Nephron progenitor cell (in vitro differentiated cells): Measurements from ENCODE around the gene MYCN.
"Not testable (repeated sequence)": the region's sequence is repeated elsewhere in the genome, so short reads cannot be mapped to it uniquely, and the experiment has no call there.

ENCODE experiments used
- DNase-seq: peaks from one replicate; pipeline ENCODE4 v3.0.0; 2021
- H3K27ac Mint-ChIP-seq: 2 replicates; pipeline ENCODE4 v1.8.0; 2021; ENCODE audit warnings: mild to moderate bottlenecking, moderate library complexity, mixed read lengths
- H3K27me3 Mint-ChIP-seq: 2 replicates; pipeline ENCODE4 v1.8.0; 2021; ENCODE audit warnings: mild to moderate bottlenecking, low read depth, mixed read lengths; ENCODE audit not compliant: poor library complexity
- H3K36me3 Mint-ChIP-seq: 2 replicates; pipeline ENCODE4 v1.8.0; 2021; ENCODE audit warnings: low read depth, mixed read lengths
- H3K4me1 Mint-ChIP-seq: 2 replicates; pipeline ENCODE4 v1.8.0; 2021; ENCODE audit warnings: mixed read lengths
- H3K4me3 Mint-ChIP-seq: 2 replicates; pipeline ENCODE4 v1.8.0; 2021; ENCODE audit warnings: mild to moderate bottlenecking, moderate library complexity, mixed read lengths
- H3K9me3 Mint-ChIP-seq: 2 replicates; pipeline ENCODE4 v1.8.0; 2021; ENCODE audit warnings: mild to moderate bottlenecking, moderate library complexity, mixed read lengths
- CTCF ChIP-seq: fragments of 200-600 bp; sonication (generic); IDR thresholded peaks from 2 replicates; pipeline ENCODE4 v1.5.0; 2021; ENCODE audit warnings: antibody characterized with exemption

MYCN gene

GRCh38 chr2:15911686-15912085, 28.7 kb upstream of the MYCN start:
- Mint-ChIP-seq H3K27me3 (no peaks in the 10 kb centered on the region), H3K4me3 (no peak overlapping the region), H3K36me3 (no peaks in the 10 kb centered on the region), H3K9me3 (peaks cover 10% of the 10 kb centered on the region), H3K27ac (no peak overlapping the region), H3K4me1 (peaks cover 35% of the 10 kb centered on the region)
- no peak for DNase-seq
- TF ChIP-seq CTCF: no peak

GRCh38 chr2:15912203-15912602, 28.1 kb upstream of the MYCN start:
- TF ChIP-seq CTCF: no peak
- no peaks in the 10 kb centered on the region for H3K27me3 Mint-ChIP-seq
- H3K4me3 Mint-ChIP-seq: no peak overlapping the region
- H3K9me3 Mint-ChIP-seq: peaks cover 10% of the 10 kb centered on the region
- no peaks in the 10 kb centered on the region for H3K36me3 Mint-ChIP-seq
- no peak overlapping the region for H3K27ac Mint-ChIP-seq
- DNase-seq: no peak
- H3K4me1 Mint-ChIP-seq: peaks cover 35% of the 10 kb centered on the region

- Mint-ChIP-seq H3K9me3 (peaks cover 5% of the 10 kb centered on the region), H3K27me3 (peaks cover 4% of the 10 kb centered on the region)
These were observed 27.2 kb upstream of the MYCN start for GRCh38 chr2:15913146-15913545.

GRCh38 chr2:15914596-15915385, 25.6 kb upstream of the MYCN start:
- H3K27me3 Mint-ChIP-seq: peaks cover 6% of the 10 kb centered on the region
- no peak for DNase-seq
- H3K9me3 Mint-ChIP-seq: no peaks in the 10 kb centered on the region
- H3K36me3 Mint-ChIP-seq: no peaks in the 10 kb centered on the region
- no peak for TF ChIP-seq CTCF
- H3K4me1 Mint-ChIP-seq: peaks cover 49% of the 10 kb centered on the region
- H3K27ac Mint-ChIP-seq: peak overlapping the region; percentile 16
- H3K4me3 Mint-ChIP-seq: no peak overlapping the region

More at GRCh38 chr2:15913146-15913545, 27.2 kb upstream of the MYCN start:
- Mint-ChIP-seq H3K4me3 (no peak overlapping the region), H3K36me3 (no peaks in the 10 kb centered on the region), H3K27ac (peak overlapping the region; percentile 65), H3K4me1 (peaks cover 37% of the 10 kb centered on the region)
- no peak for DNase-seq
- TF ChIP-seq CTCF: no peak

- H3K36me3 Mint-ChIP-seq, DNase-seq, H3K4me3 Mint-ChIP-seq, H3K27me3 Mint-ChIP-seq, H3K9me3 Mint-ChIP-seq: not testable (repeated sequence)
- Mint-ChIP-seq H3K4me1 (peaks cover 56% of the 10 kb centered on the region), H3K27ac (peak overlapping the region; percentile 16)
These were observed 24.8 kb upstream of the MYCN start for GRCh38 chr2:15915546-15915945.

GRCh38 chr2:15916336-15916735, 24.0 kb upstream of the MYCN start:
- no peaks in the 10 kb centered on the region for H3K9me3 Mint-ChIP-seq
- H3K4me3 Mint-ChIP-seq: no peak overlapping the region
- TF ChIP-seq CTCF: no peak
- no peak for DNase-seq
- H3K27me3 Mint-ChIP-seq: peaks cover 6% of the 10 kb centered on the region
- no peaks in the 10 kb centered on the region for H3K36me3 Mint-ChIP-seq
- peaks cover 62% of the 10 kb centered on the region for H3K4me1 Mint-ChIP-seq
- no peak overlapping the region for H3K27ac Mint-ChIP-seq
